GM10248 (cell line): ENCODE measurements around the gene NRROS.
"Not testable (repeated sequence)": the region's sequence is repeated elsewhere in the genome, so short reads cannot be mapped to it uniquely, and the experiment has no call there.

Source experiments
- CTCF ChIA-PET: fragments of 300-600 bp; sonication (Branson Sonifier 250); formaldehyde crosslinking; extraction: SDS; loops from one replicate; lab custom pipeline; 2021; ENCODE audit warnings: antibody characterized with exemption; lab: Yijun Ruan, JAX
- POLR2A ChIA-PET: fragments of 350-650 bp; sonication (Branson Sonifier 250); formaldehyde crosslinking; extraction: SDS; loops from one replicate; lab custom pipeline; 2020; ENCODE audit warnings: antibody characterized with exemption; lab: Yijun Ruan, JAX
- DNase-seq: peaks from one replicate; pipeline ENCODE4 v3.0.0; 2012; ENCODE audit errors: extremely low spot score
- CTCF ChIP-seq: IDR thresholded peaks from 2 replicates; pipeline ENCODE4 v1.5.1; 2012; ENCODE audit warnings: mild to moderate bottlenecking, low read depth; ENCODE audit errors: extremely low read depth, missing control alignments, control extremely low read depth

Gene NRROS

GRCh38 chr3:196631682-196632045 lies 7.8 kb upstream of the NRROS start:
- ChIA-PET POLR2A (interaction anchor here (0.6 kb wide), 2 partner anchors 166 to 363 kb away, joined by 3 read pairs; no protein-coding TSS in a partner anchor), CTCF (interaction anchor here (1.0 to 2.2 kb wide), 9 partner anchors 9 to 103 kb away, joined by 3 to 15 read pairs (median 5); no protein-coding TSS in a partner anchor)
- DNase-seq = no peak
- no peak for TF ChIP-seq CTCF

GRCh38 chr3:196632046-196632751 lies 7.3 kb upstream of the NRROS start:
- peak; percentile 53 for TF ChIP-seq CTCF
- ChIA-PET CTCF (interaction anchor here (1.0 to 2.2 kb wide), 9 partner anchors 9 to 103 kb away, joined by 3 to 15 read pairs (median 5); no protein-coding TSS in a partner anchor), POLR2A (interaction anchor here (0.5 to 0.6 kb wide), 3 partner anchors 167 to 363 kb away, joined by 3 read pairs; no protein-coding TSS in a partner anchor)
- DNase-seq = peak; percentile 85

GRCh38 chr3:196633555-196634151 lies 5.8 kb upstream of the NRROS start:
- DNase-seq = no peak
- ChIA-PET POLR2A (no interaction called here), CTCF (interaction anchor here (1.4 to 2.0 kb wide), 2 partner anchors 20 to 27 kb away, joined by 3 to 5 read pairs; no protein-coding TSS in a partner anchor)
- no peak for TF ChIP-seq CTCF

- POLR2A ChIA-PET = no interaction called here
- CTCF ChIA-PET = interaction anchor here (1.4 kb wide), 1 partner anchor 20 kb away, joined by 3 read pairs; no protein-coding TSS in a partner anchor
- TF ChIP-seq CTCF = no peak
- DNase-seq = no peak
These were observed 5.3 kb upstream of the NRROS start for GRCh38 chr3:196634224-196634623.

- CTCF ChIA-PET = interaction anchor here (1.0 to 1.4 kb wide), 3 partner anchors 10 to 106 kb away, joined by 3 read pairs; no protein-coding TSS in a partner anchor
- no peak for TF ChIP-seq CTCF
- DNase-seq = no peak
- POLR2A ChIA-PET = no interaction called here
These were observed 4.7 kb upstream of the NRROS start for GRCh38 chr3:196634829-196635228.

- TF ChIP-seq CTCF = no peak
- CTCF ChIA-PET = interaction anchor here (0.8 to 1.6 kb wide), 3 partner anchors 15 to 48 kb away, joined by 3 read pairs; no protein-coding TSS in a partner anchor
- POLR2A ChIA-PET = no interaction called here
- no peak for DNase-seq
These were observed 2.8 kb upstream of the NRROS start for GRCh38 chr3:196636369-196637349.

GRCh38 chr3:196637941-196638340 lies 1.6 kb upstream of the NRROS start:
- POLR2A ChIA-PET, DNase-seq: not testable (repeated sequence)
- CTCF ChIA-PET = interaction anchor here (1.4 kb wide), 1 partner anchor 28 kb away, joined by 3 read pairs; no protein-coding TSS in a partner anchor
